UCSD-AML1 (cell line): ENCODE results near the gene MFSD6.
"Not testable (repeated sequence)": the region's sequence is repeated elsewhere in the genome, so short reads cannot be mapped to it uniquely, and the experiment has no call there.

Experiments used
- DNase-seq: peaks from one replicate; lab custom pipeline; 2025; ENCODE audit not compliant: unreplicated experiment; lab: John Stamatoyannopoulos, UW

Gene MFSD6

GRCh38 chr2:190499273-190499672 is 91.1 kb downstream of the MFSD6 start:
- DNase-seq, result no peak

- no peak for DNase-seq
Observed at GRCh38 chr2:190500054-190500502, 91.9 kb downstream of the MFSD6 start.

GRCh38 chr2:190501231-190501630 is 93.1 kb downstream of the MFSD6 start:
- no peak for DNase-seq

GRCh38 chr2:190501702-190502407 is 93.7 kb downstream of the MFSD6 start:
- DNase-seq, result no peak

- DNase-seq, result no peak
Observed at GRCh38 chr2:190503088-190503487, 94.9 kb downstream of the MFSD6 start.

- DNase-seq, result no peak
Observed at GRCh38 chr2:190504912-190505311, 96.8 kb downstream of the MFSD6 start.

GRCh38 chr2:190505696-190506095 is 97.5 kb downstream of the MFSD6 start:
- DNase-seq, result no peak

GRCh38 chr2:190506666-190507065 is 98.5 kb downstream of the MFSD6 start:
- DNase-seq, result no peak

GRCh38 chr2:190507135-190507534 is 99.0 kb downstream of the MFSD6 start:
- DNase-seq, result no peak

GRCh38 chr2:190509895-190510294 is 101.7 kb downstream of the MFSD6 start:
- DNase-seq, result not testable (repeated sequence)

- no peak for DNase-seq
Observed at GRCh38 chr2:190511104-190511503, 102.9 kb downstream of the MFSD6 start.

GRCh38 chr2:190512539-190513095 is 104.5 kb downstream of the MFSD6 start:
- no peak for DNase-seq

- DNase-seq, result no peak
Observed at GRCh38 chr2:190513877-190514276, 105.7 kb downstream of the MFSD6 start.

- no peak for DNase-seq
Observed at GRCh38 chr2:190514676-190515075, 106.5 kb downstream of the MFSD6 start.

- DNase-seq, result no peak
Observed at GRCh38 chr2:190515687-190516086, 107.5 kb downstream of the MFSD6 start.

- no peak for DNase-seq
Observed at GRCh38 chr2:190517468-190517867, 109.3 kb downstream of the MFSD6 start.

- no peak for DNase-seq
Observed at GRCh38 chr2:190519975-190520767, 112.0 kb downstream of the MFSD6 start.

- no peak for DNase-seq
Observed at GRCh38 chr2:190524928-190525327, 116.8 kb downstream of the MFSD6 start.

- no peak for DNase-seq
Observed at GRCh38 chr2:190526105-190526750, 118.1 kb downstream of the MFSD6 start.

GRCh38 chr2:190527214-190527613 is 119.1 kb downstream of the MFSD6 start:
- no peak for DNase-seq

- DNase-seq, result no peak
Observed at GRCh38 chr2:190527918-190528317, 119.8 kb downstream of the MFSD6 start.
